OCI-LY3 (cell line): ENCODE results near the gene PHKB.

ENCODE experiments used
- H2AFZ ChIP-seq: fragments of 200-600, 300-600 bp; shearing (Covaris generic); 2 replicates; pipeline ENCODE4 v1.6.0; 2014; ENCODE audit warnings: antibody characterized with exemption, low read depth, low read length
- H3K27ac ChIP-seq: fragments of 200-600, 300-600 bp; sonication (generic); 2 replicates; pipeline ENCODE4 v1.5.1; 2014; ENCODE audit warnings: mild to moderate bottlenecking, low read length, moderate library complexity, mixed read lengths
- H3K27me3 ChIP-seq: fragments of 200-600, 300-600 bp; sonication (generic); 2 replicates; pipeline ENCODE4 v1.6.1; 2014; ENCODE audit warnings: low read depth, low read length, mixed read lengths
- H3K36me3 ChIP-seq: fragments of 200-600, 300-600 bp; sonication (generic); replicated peaks from 2 replicates; pipeline ENCODE3; 2014; ENCODE audit warnings: low read depth, low read length, mixed read lengths
- H3K4me1 ChIP-seq: fragments of 300-600, 200-600 bp; sonication (generic); 2 replicates; pipeline ENCODE4 v1.6.1; 2014; ENCODE audit warnings: low read length, mixed read lengths
- H3K4me2 ChIP-seq: fragments of 200-600, 300-600 bp; sonication (generic); 2 replicates; pipeline ENCODE4 v1.6.1; 2014; ENCODE audit warnings: low read length, mixed read lengths
- H3K4me3 ChIP-seq: fragments of 300-600, 200-600 bp; sonication (generic); 2 replicates; pipeline ENCODE4 v1.5.1; 2014; ENCODE audit warnings: antibody characterized with exemption, mild to moderate bottlenecking, low read length, moderate library complexity
- H3K79me2 ChIP-seq: fragments of 300-600, 200-600 bp; shearing (Covaris generic); 2 replicates; pipeline ENCODE4 v1.6.1; 2014; ENCODE audit warnings: mild to moderate bottlenecking, low read length, mixed read lengths
- H3K9ac ChIP-seq: fragments of 300-600, 200-600 bp; shearing (Covaris generic); 2 replicates; pipeline ENCODE4 v1.6.0; 2014; ENCODE audit warnings: mild to moderate bottlenecking, low read length, moderate library complexity
- H3K9me3 ChIP-seq: fragments of 200-600, 300-600 bp; shearing (Covaris generic); 2 replicates; pipeline ENCODE4 v1.6.1; 2014; ENCODE audit warnings: low read length, mixed read lengths; ENCODE audit not compliant: insufficient read depth
- H4K20me1 ChIP-seq: fragments of 200-600, 300-600 bp; sonication (generic); 2 replicates; pipeline ENCODE4 v1.6.1; 2016; ENCODE audit warnings: low read length, mixed read lengths; ENCODE audit not compliant: insufficient read depth
- CTCF ChIP-seq: fragments of 200-600, 300-600 bp; sonication (generic); IDR thresholded peaks from 2 replicates; pipeline ENCODE4 v1.5.1; 2014; ENCODE audit warnings: antibody characterized with exemption, low read length, low read depth
- EZH2phosphoT487 ChIP-seq: fragments of 200-600 bp; shearing (Covaris generic); IDR thresholded peaks from 2 replicates; pipeline ENCODE4 v1.6.1; 2018; ENCODE audit warnings: antibody characterized with exemption, mixed run types, low read depth

Gene PHKB

GRCh38 chr16:47694543-47694942, 233.4 kb downstream of the PHKB start:
- Histone ChIP-seq H3K4me3 (no peak overlapping the region), H3K36me3 (peaks cover 13% of the 10 kb centered on the region), H3K27me3 (no peaks in the 10 kb centered on the region), H3K4me1 (no peaks in the 10 kb centered on the region), H3K4me2 (no peak overlapping the region), H3K9ac (no peak overlapping the region), H3K9me3 (no peaks in the 10 kb centered on the region), H2AFZ (no peak overlapping the region), H3K79me2 (no peaks in the 10 kb centered on the region), H4K20me1 (no peaks in the 10 kb centered on the region), H3K27ac (no peak overlapping the region)
- TF ChIP-seq EZH2phosphoT487: no peak
- peak; percentile 11; the same call in 1 of the 2 replicates for TF ChIP-seq CTCF

GRCh38 chr16:47695756-47696155, 234.6 kb downstream of the PHKB start:
- H3K79me2 ChIP-seq: no peaks in the 10 kb centered on the region
- H2AFZ ChIP-seq: no peak overlapping the region
- no peak overlapping the region for H3K9ac ChIP-seq
- H3K4me3 ChIP-seq: no peak overlapping the region
- no peaks in the 10 kb centered on the region for H3K27me3 ChIP-seq
- H3K36me3 ChIP-seq: peaks cover 13% of the 10 kb centered on the region
- no peaks in the 10 kb centered on the region for H4K20me1 ChIP-seq
- TF ChIP-seq CTCF (no peak), EZH2phosphoT487 (no peak)
- H3K4me2 ChIP-seq: no peak overlapping the region
- H3K27ac ChIP-seq: no peak overlapping the region
- no peaks in the 10 kb centered on the region for H3K4me1 ChIP-seq
- H3K9me3 ChIP-seq: no peaks in the 10 kb centered on the region

- no peak overlapping the region for H2AFZ ChIP-seq
- H3K27ac ChIP-seq: no peak overlapping the region
- no peaks in the 10 kb centered on the region for H3K27me3 ChIP-seq
- no peaks in the 10 kb centered on the region for H3K4me1 ChIP-seq
- H3K36me3 ChIP-seq: peaks cover 13% of the 10 kb centered on the region
- no peaks in the 10 kb centered on the region for H3K9me3 ChIP-seq
- H3K4me2 ChIP-seq: no peak overlapping the region
- H3K4me3 ChIP-seq: no peak overlapping the region
- no peak overlapping the region for H3K9ac ChIP-seq
- H4K20me1 ChIP-seq: no peaks in the 10 kb centered on the region
- H3K79me2 ChIP-seq: no peaks in the 10 kb centered on the region
- TF ChIP-seq EZH2phosphoT487 (no peak), CTCF (no peak)
Measured at GRCh38 chr16:47697826-47698225, 236.7 kb downstream of the PHKB start.

- Histone ChIP-seq H3K36me3 (peaks cover 13% of the 10 kb centered on the region), H4K20me1 (no peaks in the 10 kb centered on the region), H3K9me3 (no peaks in the 10 kb centered on the region), H3K27ac (no peak overlapping the region), H2AFZ (no peak overlapping the region), H3K4me1 (no peaks in the 10 kb centered on the region), H3K79me2 (no peaks in the 10 kb centered on the region), H3K4me3 (no peak overlapping the region), H3K27me3 (no peaks in the 10 kb centered on the region), H3K4me2 (no peak overlapping the region), H3K9ac (no peak overlapping the region)
- TF ChIP-seq CTCF (no peak), EZH2phosphoT487 (no peak)
Measured at GRCh38 chr16:47699106-47699505, 238.0 kb downstream of the PHKB start.
